SU-DHL-6 (cell line): ENCODE data around the gene ABCB8.

Experiments
- H2AFZ ChIP-seq: fragments of 200-600 bp; sonication (generic); 2 replicates; pipeline ENCODE4 v1.6.1; 2014; ENCODE audit warnings: low read depth, mild to moderate bottlenecking, moderate library complexity, mixed read lengths, antibody characterized with exemption, low read length; ENCODE audit not compliant: severe bottlenecking
- H3F3A ChIP-seq: fragments of 200-600 bp; shearing (Covaris generic); 2 replicates; pipeline ENCODE4 v1.6.0; 2016; ENCODE audit warnings: antibody characterized with exemption, mild to moderate bottlenecking; ENCODE audit not compliant: insufficient read depth
- H3K27ac ChIP-seq: fragments of 200-600 bp; sonication (generic); 2 replicates; pipeline ENCODE4 v1.5.1; 2016; ENCODE audit warnings: low read depth, mild to moderate bottlenecking, low read length, moderate library complexity, mixed read lengths
- H3K27me3 ChIP-seq: fragments of 200-600 bp; sonication (generic), shearing (Covaris generic); 2 replicates; pipeline ENCODE4 v1.6.0; 2014; ENCODE audit warnings: mild to moderate bottlenecking, low read length
- H3K36me3 ChIP-seq: fragments of 200-600 bp; sonication (generic); 2 replicates; pipeline ENCODE4 v1.6.1; 2014; ENCODE audit warnings: mild to moderate bottlenecking, low read length, mixed read lengths
- H3K4me2 ChIP-seq: fragments of 300-600, 200-600 bp; shearing (Covaris generic), sonication (generic); 2 replicates; pipeline ENCODE4 v1.6.0; 2014; ENCODE audit warnings: low read length, low read depth, mild to moderate bottlenecking; ENCODE audit not compliant: poor library complexity, severe bottlenecking
- H3K4me3 ChIP-seq: fragments of 200-600 bp; sonication (generic); 2 replicates; pipeline ENCODE4 v1.5.1; 2014; ENCODE audit warnings: antibody characterized with exemption, low read length, mild to moderate bottlenecking, mixed read lengths; ENCODE audit not compliant: insufficient read depth, poor library complexity, severe bottlenecking
- H3K79me2 ChIP-seq: fragments of 200-600 bp; sonication (generic); 2 replicates; pipeline ENCODE4 v1.6.1; 2014; ENCODE audit warnings: mild to moderate bottlenecking, low read length, moderate library complexity; ENCODE audit not compliant: insufficient read depth
- H3K9ac ChIP-seq: fragments of 200-600 bp; sonication (generic); 2 replicates; pipeline ENCODE4 v1.7.0; 2014; ENCODE audit warnings: mild to moderate bottlenecking, low read length
- H3K9me2 ChIP-seq: fragments of 200-600 bp; sonication (generic); replicated peaks from 2 replicates; pipeline ENCODE4 v1.6.1; 2014; ENCODE audit warnings: low read length; ENCODE audit not compliant: insufficient read depth
- H3K9me3 ChIP-seq: fragments of 200-600 bp; sonication (generic); 2 replicates; pipeline ENCODE4 v1.6.1; 2014; ENCODE audit warnings: low read length, mixed read lengths; ENCODE audit not compliant: insufficient read depth
- H4K20me1 ChIP-seq: fragments of 200-600 bp; sonication (generic); 2 replicates; pipeline ENCODE4 v1.6.1; 2014; ENCODE audit warnings: low read depth, mild to moderate bottlenecking, antibody characterized with exemption, low read length, moderate library complexity, mixed read lengths
- CTCF ChIP-seq: fragments of 200-600 bp; sonication (generic); IDR thresholded peaks from one replicate; pipeline ENCODE4 v1.5.1; 2017; ENCODE audit warnings: antibody characterized with exemption, mild to moderate bottlenecking, low read length, moderate library complexity; ENCODE audit not compliant: insufficient read depth, poor library complexity, severe bottlenecking
- EZH2phosphoT487 ChIP-seq: fragments of 200-600 bp; sonication (generic), shearing (Covaris generic); conservative IDR thresholded peaks from 2 replicates; pipeline ENCODE4 v1.6.1; 2018; ENCODE audit warnings: mild to moderate bottlenecking, antibody characterized with exemption, low read length, moderate library complexity, mixed read lengths

Gene ABCB8

GRCh38 chr7:151035902-151036301 is 7.7 kb downstream of the ABCB8 start:
- Histone ChIP-seq H3K9me3 (no peaks in the 10 kb centered on the region), H3K9ac (no peak overlapping the region), H3K27me3 (no peaks in the 10 kb centered on the region), H3K36me3 (no peaks in the 10 kb centered on the region), H3K27ac (no peak overlapping the region), H3K4me3 (no peak overlapping the region), H3K4me2 (no peak overlapping the region), H3K79me2 (no peaks in the 10 kb centered on the region), H2AFZ (no peak overlapping the region), H4K20me1 (no peaks in the 10 kb centered on the region), H3K9me2 (no peaks in the 10 kb centered on the region), H3F3A (no peaks in the 10 kb centered on the region)
- TF ChIP-seq CTCF: no peak
- TF ChIP-seq EZH2phosphoT487: no peak

DNA sequence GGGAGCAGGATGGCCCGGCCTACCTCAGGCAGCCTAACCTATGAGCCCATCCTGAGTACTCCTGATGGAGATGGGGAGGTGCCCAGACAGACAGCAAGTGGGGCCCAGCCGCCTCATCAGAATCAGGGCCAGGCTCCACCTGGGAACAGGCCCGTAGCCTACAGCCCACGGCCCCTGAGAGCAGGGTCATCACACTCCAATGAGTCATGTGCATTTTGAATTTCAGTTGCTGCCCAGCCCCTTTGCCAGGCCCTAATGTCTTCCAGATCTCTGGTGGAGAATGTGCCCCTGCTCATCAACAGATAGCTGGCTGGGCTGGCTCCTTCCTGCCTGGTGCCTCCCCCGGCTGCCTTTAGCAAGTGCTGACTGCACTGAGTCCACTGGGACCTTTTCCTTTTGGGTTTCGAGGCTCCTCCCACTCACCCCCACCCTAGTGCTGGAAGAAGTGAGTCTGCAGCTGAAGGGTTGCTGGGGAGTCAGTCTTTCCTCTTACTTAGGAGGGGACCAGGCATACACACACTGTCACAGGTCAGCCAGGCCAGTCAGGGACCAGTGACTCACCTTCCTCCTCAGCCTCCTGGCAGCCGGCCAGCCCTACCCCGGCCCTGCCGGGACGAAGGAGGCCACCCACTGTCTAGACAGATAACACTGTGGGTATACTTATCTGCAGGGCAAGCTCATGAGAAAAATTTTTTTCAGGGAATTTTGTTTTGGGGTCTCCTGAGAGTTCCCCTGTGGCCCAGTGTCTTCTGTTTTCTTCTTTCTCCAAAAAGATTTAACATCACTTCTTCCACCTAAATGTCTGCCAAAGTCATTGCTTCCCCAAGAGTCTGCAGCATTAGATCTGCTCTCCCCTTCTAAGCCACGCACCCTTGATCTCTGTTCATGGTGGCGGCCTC is 10.9 kb downstream of the ABCB8 start:
- no peaks in the 10 kb centered on the region for H3K79me2 ChIP-seq
- TF ChIP-seq CTCF (no peak), EZH2phosphoT487 (no peak)
- no peaks in the 10 kb centered on the region for H3K27me3 ChIP-seq
- no peak overlapping the region for H3K4me3 ChIP-seq
- no peaks in the 10 kb centered on the region for H3K9me2 ChIP-seq
- no peak overlapping the region for H3K27ac ChIP-seq
- no peaks in the 10 kb centered on the region for H3K36me3 ChIP-seq
- H3K9ac ChIP-seq: no peak overlapping the region
- no peaks in the 10 kb centered on the region for H3F3A ChIP-seq
- no peak overlapping the region for H3K4me2 ChIP-seq
- no peaks in the 10 kb centered on the region for H3K9me3 ChIP-seq
- H2AFZ ChIP-seq: no peak overlapping the region
- H4K20me1 ChIP-seq: no peaks in the 10 kb centered on the region

- Histone ChIP-seq H3K27me3 (no peaks in the 10 kb centered on the region), H3K36me3 (no peaks in the 10 kb centered on the region), H3K4me3 (no peak overlapping the region), H3K27ac (no peak overlapping the region), H3F3A (no peaks in the 10 kb centered on the region), H3K9me2 (no peaks in the 10 kb centered on the region), H4K20me1 (no peaks in the 10 kb centered on the region), H3K4me2 (no peak overlapping the region), H3K79me2 (no peaks in the 10 kb centered on the region), H3K9ac (no peak overlapping the region), H3K9me3 (no peaks in the 10 kb centered on the region), H2AFZ (no peak overlapping the region)
- no peak for TF ChIP-seq CTCF
- TF ChIP-seq EZH2phosphoT487: no peak
Measured at GRCh38 chr7:151039850-151040548, 11.7 kb downstream of the ABCB8 start.
